Stimulated activated CD8-positive, alpha-beta memory T cell treated with anti-CD3 and anti-CD28 coated beads, Interleukin-7, amount 100 ng/mL, for 48 hours (primary cell): Measurements from ENCODE around the gene ANP32B.
"Not testable (repeated sequence)": the region's sequence is repeated elsewhere in the genome, so short reads cannot be mapped to it uniquely, and the experiment has no call there.

Source experiments
- DNase-seq, 2 donors: peaks; one replicate each; pipeline ENCODE4 v3.0.0-alpha.2; 2020; ENCODE audit warnings: low read depth in 1 of 2; ENCODE audit errors: extremely low read depth in 1 of 2

Gene ANP32B

GRCh38 chr9:97990259-97990658, 7.1 kb downstream of the ANP32B start:
- no peak for DNase-seq

GRCh38 chr9:97991818-97992217, 8.7 kb downstream of the ANP32B start:
- DNase-seq = no peak

GRCh38 chr9:97992219-97992618, 9.1 kb downstream of the ANP32B start:
- DNase-seq = no peak

GRCh38 chr9:97993000-97993399, 9.9 kb downstream of the ANP32B start:
- no peak for DNase-seq

GRCh38 chr9:97994703-97995102, 11.6 kb downstream of the ANP32B start:
- DNase-seq = no peak

GRCh38 chr9:97996676-97997075, 13.5 kb downstream of the ANP32B start:
- DNase-seq = not testable (repeated sequence)

- no peak for DNase-seq
These were observed 14.5 kb downstream of the ANP32B start for GRCh38 chr9:97997330-97998276.

GRCh38 chr9:98002808-98003207, 19.7 kb downstream of the ANP32B start:
- no peak for DNase-seq

- no peak for DNase-seq
These were observed 23.1 kb downstream of the ANP32B start for GRCh38 chr9:98006127-98006796.

- no peak for DNase-seq
These were observed 24.2 kb downstream of the ANP32B start for GRCh38 chr9:98007251-98007928.

- DNase-seq = no peak
These were observed 25.6 kb downstream of the ANP32B start for GRCh38 chr9:98008764-98009163.

- no peak for DNase-seq
These were observed 26.3 kb downstream of the ANP32B start for GRCh38 chr9:98009437-98009836.

- DNase-seq = no peak
These were observed 26.8 kb downstream of the ANP32B start for GRCh38 chr9:98009936-98010335.

GRCh38 chr9:98010445-98010844, 27.3 kb downstream of the ANP32B start:
- no peak for DNase-seq

GRCh38 chr9:98011122-98011521, 28.0 kb downstream of the ANP32B start:
- DNase-seq = no peak

- no peak for DNase-seq
These were observed 33.1 kb downstream of the ANP32B start for GRCh38 chr9:98016137-98016680.

- DNase-seq = no peak
These were observed 34.2 kb downstream of the ANP32B start for GRCh38 chr9:98017306-98017705.

- DNase-seq = no peak
These were observed 35.2 kb downstream of the ANP32B start for GRCh38 chr9:98018347-98018746.

- DNase-seq = no peak
These were observed 36.0 kb downstream of the ANP32B start for GRCh38 chr9:98019098-98019497.

GRCh38 chr9:98019869-98020268, 36.7 kb downstream of the ANP32B start:
- not testable (repeated sequence) for DNase-seq

GRCh38 chr9:98020476-98021145, 37.5 kb downstream of the ANP32B start:
- DNase-seq = no peak
